ENCODE data around the gene COL26A1. TPM values are rescaled to one million over a fixed set of nuclear protein-coding genes. Genes with fewer than 3 reads are reported as not detected.

COL26A1 gene
- total and polyA plus RNA-seq, 4 donors, result 0.05 to 4.7 (median 0.28) TPM

GRCh38 chr7:101386558-101387231, 24.0 kb downstream of the COL26A1 start:
- Histone ChIP-seq H3K4me3 (no peak overlapping the region), H3K27ac (ENCODE audit: low read depth in 1 of 2, low read length in 1 of 2) (no peak overlapping the region), H3K9ac (ENCODE audit: insufficient read depth in 1 of 2, low read length in 2 of 2) (no peak overlapping the region), H3K9me3 (ENCODE audit: control insufficient read depth in 4 of 4, insufficient read depth in 3 of 4, low read length in 3 of 4) (no peaks in the 10 kb centered on the region), H3K36me3 (ENCODE audit: control insufficient read depth in 4 of 4, insufficient read depth in 4 of 4, low read length in 4 of 4) (no peaks in the 10 kb centered on the region), H3K27me3 (ENCODE audit: control insufficient read depth in 3 of 3, insufficient read depth in 3 of 3, low read length in 2 of 3) (no peaks in the 10 kb centered on the region), H3K4me1 (ENCODE audit: control insufficient read depth in 5 of 5, insufficient read depth in 5 of 5, low read length in 5 of 5) (peaks cover 0 to 16% (median 0%) of the 10 kb centered on the region in 5 donors)
- 35 to 37% methylated on average over 21 of the region's 21 CpGs for WGBS, 2 donors
- ATAC-seq (ENCODE audit: insufficient read depth, low FRiP score), result no peak
- peak; percentile 53 to 73 (median 65) for DNase-seq
- no peak for TF ChIP-seq CTCF (IDR thresholded peaks at IDR 0.05; ENCODE audit: control extremely low read depth, extremely low read depth)

- H3K27me3 ChIP-seq (ENCODE audit: control insufficient read depth in 3 of 3, insufficient read depth in 3 of 3, low read length in 2 of 3), result no peaks in the 10 kb centered on the region
- H3K27ac ChIP-seq (ENCODE audit: low read depth in 1 of 2, low read length in 1 of 2), result no peak overlapping the region
- WGBS, 2 donors, result 21 to 35% methylated on average over 7 of the region's 7 CpGs
- H3K36me3 ChIP-seq (ENCODE audit: control insufficient read depth in 4 of 4, insufficient read depth in 4 of 4, low read length in 4 of 4), result no peaks in the 10 kb centered on the region
- H3K9ac ChIP-seq (ENCODE audit: insufficient read depth in 1 of 2, low read length in 2 of 2), result no peak overlapping the region
- peak; percentile 36 to 69 (median 40) for DNase-seq
- peaks cover 0 to 16% (median 0%) of the 10 kb centered on the region in 5 donors for H3K4me1 ChIP-seq (ENCODE audit: control insufficient read depth in 5 of 5, insufficient read depth in 5 of 5, low read length in 5 of 5)
- no peaks in the 10 kb centered on the region for H3K9me3 ChIP-seq (ENCODE audit: control insufficient read depth in 4 of 4, insufficient read depth in 3 of 4, low read length in 3 of 4)
- TF ChIP-seq CTCF (IDR thresholded peaks at IDR 0.05; ENCODE audit: control extremely low read depth, extremely low read depth), result no peak
- no peak for ATAC-seq (ENCODE audit: insufficient read depth, low FRiP score)
- no peak overlapping the region for H3K4me3 ChIP-seq
These were observed 28.2 kb downstream of the COL26A1 start for GRCh38 chr7:101390901-101391301.

GRCh38 chr7:101391991-101392390, 29.3 kb downstream of the COL26A1 start:
- no peak overlapping the region for H3K9ac ChIP-seq (ENCODE audit: insufficient read depth in 1 of 2, low read length in 2 of 2)
- TF ChIP-seq CTCF (IDR thresholded peaks at IDR 0.05; ENCODE audit: control extremely low read depth, extremely low read depth), result no peak
- H3K27me3 ChIP-seq (ENCODE audit: control insufficient read depth in 3 of 3, insufficient read depth in 3 of 3, low read length in 2 of 3), result no peaks in the 10 kb centered on the region
- no peak for ATAC-seq (ENCODE audit: insufficient read depth, low FRiP score)
- no peak overlapping the region for H3K4me3 ChIP-seq
- no peaks in the 10 kb centered on the region for H3K36me3 ChIP-seq (ENCODE audit: control insufficient read depth in 4 of 4, insufficient read depth in 4 of 4, low read length in 4 of 4)
- H3K9me3 ChIP-seq (ENCODE audit: control insufficient read depth in 4 of 4, insufficient read depth in 3 of 4, low read length in 3 of 4), result peaks cover 0 to 1% (median 0%) of the 10 kb centered on the region in 4 donors
- no peak for DNase-seq
- 80 to 86% methylated on average over 6 of the region's 6 CpGs for whole genome bisulfite sequencing, 2 donors
- H3K4me1 ChIP-seq (ENCODE audit: control insufficient read depth in 5 of 5, insufficient read depth in 5 of 5, low read length in 5 of 5), result peaks cover 0 to 10% (median 0%) of the 10 kb centered on the region in 5 donors
- no peak overlapping the region for H3K27ac ChIP-seq (ENCODE audit: low read depth in 1 of 2, low read length in 1 of 2)
